ENCODE data around the gene CREBBP.

- no peak for TF ChIP-seq POLR2AphosphoS5 (IDR thresholded peaks at IDR 0.05; ENCODE audit: low read depth)
- TF ChIP-seq CTCF (conservative IDR thresholded peaks at IDR 0.05; ENCODE audit: low read depth in 2 of 2) = no peak
- no peak for TF ChIP-seq EZH2phosphoT487 (IDR thresholded peaks at IDR 0.05; ENCODE audit: unreplicated experiment)
- TF ChIP-seq REST (IDR thresholded peaks at IDR 0.05; ENCODE audit: unreplicated experiment) = no peak
- TF ChIP-seq EZH2 (IDR thresholded peaks at IDR 0.05; ENCODE audit: low read depth, unreplicated experiment) = no peak
- TF ChIP-seq ZNF462 (CRISPR knock-in tag; IDR thresholded peaks at IDR 0.05) = no peak
- no peak for TF ChIP-seq CREB1 (CRISPR knock-in tag; IDR thresholded peaks at IDR 0.05; ENCODE audit: low read depth)
- TF ChIP-seq JUNB (IDR thresholded peaks at IDR 0.05; ENCODE audit: unreplicated experiment) = no peak
- no peak for TF ChIP-seq NANOG (IDR thresholded peaks at IDR 0.05; ENCODE audit: borderline replicate concordance)
- no peak for TF ChIP-seq STAT1 (IDR thresholded peaks at IDR 0.05; ENCODE audit: unreplicated experiment)
- TF ChIP-seq ZNF114 (CRISPR knock-in tag; IDR thresholded peaks at IDR 0.05) = no peak
- TF ChIP-seq ETS1 (IDR thresholded peaks at IDR 0.05) = no peak
- TF ChIP-seq ZNF331 (CRISPR knock-in tag; IDR thresholded peaks at IDR 0.05; ENCODE audit: low read depth) = no peak
Measured at GRCh38 chr16:3735541-3735940, 145.0 kb downstream of the CREBBP start.
